NCI-H460 (cell line): ENCODE results near the gene RPS15A. TPM values are rescaled to one million over a fixed set of nuclear protein-coding genes. Genes with fewer than 3 reads are reported as not detected.
A peak's percentile ranks its signal among the peaks of the same experiment; 100 is the strongest.

Source experiments
- DNase-seq: peaks from one replicate; pipeline ENCODE4 v3.0.0-alpha.2; 2016; ENCODE audit warnings: low read depth; ENCODE audit errors: extremely low read depth
- polyA plus RNA-seq: library from polyadenylated mRNA; depleted of rRNA; stranded (reverse); fragments of >200 nt; gene quantifications from 2 replicates; pipeline ENCODE4 v1.2.3, GENCODE V29; 2014; cell fraction: nucleus; rRNA removed
- total RNA-seq: library from RNA; depleted of rRNA; stranded (reverse); fragments of >200 nt; shearing (Covaris generic); gene quantifications from 2 replicates; pipeline ENCODE4 v1.2.3, GENCODE V29; 2014; rRNA removed

Gene RPS15A
- 3,272 and 4,633 TPM in 2 replicates for total RNA-seq
- 2,305 and 2,508 TPM in 2 replicates for polyA plus RNA-seq

DNA sequence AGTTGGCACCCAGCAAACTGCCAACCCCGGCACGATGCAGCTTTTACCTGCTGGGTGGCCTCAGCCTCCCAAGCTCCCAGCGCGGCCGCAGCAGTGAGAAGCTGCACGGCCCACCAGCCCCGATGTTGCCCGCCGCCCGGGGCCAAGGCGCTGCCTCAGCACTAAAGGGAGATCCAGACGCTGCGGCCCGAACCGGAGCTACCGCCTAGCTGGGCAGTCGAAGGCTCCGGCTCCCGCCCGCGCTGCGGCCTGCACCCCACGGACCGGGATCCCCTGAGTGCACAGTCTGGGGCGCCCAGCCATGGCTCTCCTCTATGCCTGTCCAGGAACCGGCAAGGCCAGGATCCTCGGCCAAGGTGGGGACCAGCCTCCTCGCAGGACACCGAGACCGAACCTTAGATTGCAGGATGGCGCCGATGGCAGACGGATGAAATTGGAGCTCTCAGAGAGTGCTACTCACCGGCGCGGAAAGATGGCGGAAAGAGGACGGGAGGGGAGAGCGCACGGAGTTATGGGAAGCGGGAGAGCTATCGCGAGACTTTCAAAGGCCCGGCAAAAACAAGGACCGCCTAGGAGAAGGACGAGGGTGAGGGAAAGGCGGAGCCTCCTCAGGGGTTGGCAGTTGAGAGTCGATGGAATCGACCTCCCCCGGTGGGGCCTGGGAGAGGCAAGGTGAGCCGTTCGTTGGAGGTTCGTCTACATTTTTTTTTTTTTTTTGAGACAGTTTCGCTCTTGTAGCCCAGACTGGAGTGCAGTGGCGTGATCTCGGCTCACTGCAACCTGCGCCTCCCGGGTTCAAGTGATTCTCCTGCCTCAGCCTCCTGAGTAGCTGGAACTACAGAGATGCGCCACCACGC lies at the start of gene RPS15A:
Gene RPS15A (minus strand): TSS at position 485 of the 857 bp plus-strand sequence. CDS start 1,221 bp downstream, outside the sequence.
- peak; percentile 98 for DNase-seq

DNA sequence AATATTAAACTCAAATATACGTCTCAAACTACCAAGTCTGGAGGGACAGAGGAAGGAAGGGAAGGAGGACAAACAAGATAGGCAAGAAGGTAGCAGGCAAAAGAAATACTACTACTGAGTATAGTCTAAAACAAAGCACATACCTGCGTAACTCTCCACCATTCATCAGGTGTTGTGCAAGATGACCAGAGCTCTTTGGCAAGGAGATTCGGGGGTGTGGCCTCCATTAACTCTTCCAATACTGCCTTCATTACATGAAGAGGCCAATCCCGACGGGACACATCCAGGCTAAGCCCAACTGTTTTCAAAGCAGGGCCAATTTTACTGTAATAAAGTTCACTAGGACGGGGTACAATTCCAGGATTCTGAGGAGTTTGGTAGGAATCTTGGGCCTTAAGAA lies 49.4 kb upstream of the RPS15A start:
- no peak for DNase-seq

DNA sequence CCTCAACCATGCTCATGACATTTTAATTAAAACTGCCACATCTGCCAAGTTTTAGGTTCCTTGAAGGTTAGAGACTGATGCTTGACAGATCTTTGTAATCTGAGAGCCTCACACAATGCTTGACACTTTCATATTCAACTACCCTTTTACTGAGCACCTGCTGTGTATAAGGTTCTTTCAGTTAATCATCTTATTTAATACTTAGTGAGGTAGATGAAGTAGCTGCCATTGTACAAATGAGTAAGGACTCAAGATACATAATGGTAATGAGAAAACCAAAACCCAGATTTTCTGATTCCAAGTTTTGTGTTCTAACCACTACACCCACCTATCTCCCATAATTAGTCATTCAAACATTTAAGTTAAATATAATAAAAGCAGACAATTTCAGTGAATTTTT lies 46.6 kb upstream of the RPS15A start:
- DNase-seq: no peak

GRCh38 chr16:18834864-18835263 lies 44.7 kb upstream of the RPS15A start:
- no peak for DNase-seq

DNA sequence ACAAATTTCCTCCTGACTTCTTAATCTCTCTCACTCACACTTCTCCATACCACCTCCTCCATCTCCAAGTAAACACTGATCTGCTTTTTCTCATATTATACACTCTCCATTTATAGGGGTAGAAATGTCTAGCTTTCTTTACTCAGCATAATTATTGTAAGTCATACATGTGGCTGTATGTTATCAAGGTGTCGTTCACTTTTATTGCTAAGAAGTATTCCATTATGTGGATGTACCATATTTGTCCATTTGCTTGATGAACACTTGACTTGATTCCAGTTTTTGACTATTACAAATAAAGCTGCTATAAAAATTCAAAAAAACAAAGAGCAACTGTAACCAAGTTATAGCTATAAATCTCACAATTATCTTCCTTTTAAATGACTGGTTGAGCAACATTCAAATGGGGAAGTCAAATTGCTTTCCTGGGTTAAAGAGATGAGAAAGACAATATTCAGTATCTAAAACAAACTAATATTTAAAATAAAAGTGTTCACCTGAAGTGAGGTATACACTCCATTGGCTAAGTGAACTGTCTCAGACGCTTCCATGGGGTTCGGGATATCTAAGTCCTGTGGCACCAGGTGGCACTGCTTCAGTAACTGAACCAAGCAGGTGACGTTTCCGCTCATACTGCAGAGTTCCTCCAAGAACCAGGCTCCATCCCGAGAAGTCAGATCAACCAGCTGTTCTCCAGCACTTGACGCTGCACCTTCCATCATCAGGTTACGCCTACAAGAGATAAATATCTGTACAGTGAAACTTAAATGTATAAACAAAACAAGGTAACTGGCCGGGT lies 43.8 kb upstream of the RPS15A start:
- no peak for DNase-seq

DNA sequence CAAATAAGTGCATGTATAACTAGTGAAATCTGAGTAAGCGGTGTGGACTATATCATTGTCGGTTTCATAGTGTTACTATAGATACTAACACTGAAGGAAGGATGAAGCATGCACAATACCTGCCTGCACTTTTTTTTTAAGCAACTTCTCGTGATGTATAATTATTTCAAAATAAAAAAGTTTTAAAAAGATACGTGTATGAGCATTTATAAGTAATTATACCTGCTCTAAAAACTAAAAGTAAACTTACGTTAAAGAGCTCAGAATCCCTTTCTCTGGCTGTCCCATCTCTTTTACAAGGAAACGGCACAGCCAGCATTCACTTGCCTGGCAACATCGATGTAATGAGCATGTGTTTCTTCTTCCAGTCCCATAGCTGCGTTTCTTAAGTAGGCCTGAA lies 42.5 kb upstream of the RPS15A start:
- no peak for DNase-seq

DNA sequence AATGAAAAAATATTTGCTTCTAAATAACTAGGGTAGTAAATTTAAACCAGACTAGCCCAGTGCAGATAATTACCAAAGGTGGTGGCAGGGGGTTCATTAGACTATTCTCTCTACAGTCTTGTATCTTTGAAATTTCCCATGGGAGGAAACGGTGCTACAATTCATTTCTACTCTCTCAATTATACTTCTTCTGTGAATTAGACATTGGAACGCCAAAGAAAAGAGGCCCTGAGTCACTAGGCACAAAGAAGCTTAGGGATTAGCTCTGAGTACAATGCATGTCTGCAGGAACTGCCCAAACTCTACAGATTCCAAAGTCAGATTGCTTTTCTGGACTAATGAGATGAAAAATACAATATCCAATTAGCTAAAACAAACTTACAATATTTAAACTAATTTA lies 41.9 kb upstream of the RPS15A start:
- no peak for DNase-seq

GRCh38 chr16:18829251-18829650 lies 39.1 kb upstream of the RPS15A start:
- no peak for DNase-seq

- DNase-seq: no peak
These were observed 37.8 kb upstream of the RPS15A start for GRCh38 chr16:18827890-18828289.

DNA sequence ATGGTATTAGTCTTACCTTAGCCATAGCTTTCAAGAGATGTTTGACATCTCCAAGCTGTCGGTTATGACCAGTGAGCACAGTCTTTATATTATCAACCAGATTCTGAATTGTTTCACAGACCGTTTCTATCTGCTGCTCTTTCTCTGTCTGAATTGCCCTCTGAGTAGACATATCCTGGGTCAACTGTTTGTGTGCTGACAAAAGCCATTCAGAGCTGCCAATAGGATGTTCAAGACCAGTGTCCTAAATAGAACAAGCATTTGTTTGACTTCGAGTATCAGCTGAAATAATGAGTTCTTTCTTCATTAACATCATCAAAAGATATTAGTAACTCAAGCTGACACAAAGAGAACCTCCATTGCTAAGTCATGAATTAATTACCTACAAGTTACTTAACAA lies 26.2 kb upstream of the RPS15A start:
- no peak for DNase-seq

GRCh38 chr16:18811925-18812324 lies 21.8 kb upstream of the RPS15A start:
- DNase-seq: no peak

GRCh38 chr16:18809165-18809564 lies 19.0 kb upstream of the RPS15A start:
- no peak for DNase-seq

GRCh38 chr16:18805257-18805773 lies 15.2 kb upstream of the RPS15A start:
- DNase-seq: no peak

DNA sequence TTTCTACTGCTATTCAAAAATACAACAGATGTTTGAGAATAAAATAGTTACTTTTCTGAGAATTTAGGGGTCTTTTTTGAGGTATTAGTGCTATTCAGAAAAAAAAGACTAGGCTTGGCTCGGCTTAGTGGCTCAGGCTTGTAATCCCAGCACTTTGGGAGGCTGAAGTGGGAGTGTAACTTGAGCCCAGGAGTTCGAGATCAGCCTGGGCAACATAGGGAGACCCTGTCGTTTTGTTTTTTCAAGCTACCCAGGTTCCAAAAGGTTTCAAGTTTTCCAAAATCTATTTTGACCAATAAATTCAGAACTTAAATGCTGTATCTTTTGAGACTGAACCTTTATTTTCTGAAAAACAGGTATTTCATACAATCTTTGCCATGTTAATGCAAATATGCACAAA lies 14.4 kb upstream of the RPS15A start:
- no peak for DNase-seq

DNA sequence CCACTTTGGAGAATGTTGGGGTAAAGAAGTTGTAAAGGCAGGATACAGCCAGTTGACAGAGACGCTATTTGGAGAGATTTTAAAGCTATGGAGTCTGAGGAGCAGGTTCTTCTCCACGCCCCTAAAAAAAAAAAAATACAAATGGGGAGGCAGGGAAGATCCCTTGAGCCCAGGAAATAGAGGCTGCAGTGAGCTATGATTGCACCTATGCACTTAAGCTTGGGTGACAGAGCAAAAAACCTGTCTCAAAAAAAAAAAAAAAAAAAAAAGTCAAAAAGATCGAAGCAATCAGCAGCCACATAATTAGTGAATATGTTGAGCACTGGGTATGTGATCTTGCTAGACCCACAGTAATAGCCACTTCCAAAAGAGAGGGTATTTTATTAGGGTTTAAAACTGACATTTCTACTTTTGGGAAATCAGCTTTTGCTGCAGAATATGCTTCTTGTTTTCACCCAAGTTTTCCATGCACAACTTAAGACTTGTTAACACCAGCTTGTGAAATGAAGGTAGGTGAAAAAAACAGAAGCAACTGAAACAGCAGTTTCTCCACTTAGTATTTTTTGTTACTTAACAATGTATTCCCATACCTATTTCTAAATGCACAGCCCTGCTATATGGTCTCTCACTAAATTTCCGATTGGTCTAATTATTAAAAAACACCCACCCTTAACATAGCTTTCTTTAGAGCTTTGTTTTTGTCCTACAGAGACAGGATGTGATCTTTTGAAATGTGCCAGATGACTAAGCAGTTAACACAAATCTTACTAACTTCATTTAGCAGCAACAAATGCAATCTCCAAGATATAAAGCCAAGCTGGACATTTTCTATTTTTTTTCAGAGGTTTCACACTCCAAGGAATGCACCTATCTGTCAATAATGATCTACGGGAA lies 13.7 kb upstream of the RPS15A start:
- peak; percentile 43 for DNase-seq

DNA sequence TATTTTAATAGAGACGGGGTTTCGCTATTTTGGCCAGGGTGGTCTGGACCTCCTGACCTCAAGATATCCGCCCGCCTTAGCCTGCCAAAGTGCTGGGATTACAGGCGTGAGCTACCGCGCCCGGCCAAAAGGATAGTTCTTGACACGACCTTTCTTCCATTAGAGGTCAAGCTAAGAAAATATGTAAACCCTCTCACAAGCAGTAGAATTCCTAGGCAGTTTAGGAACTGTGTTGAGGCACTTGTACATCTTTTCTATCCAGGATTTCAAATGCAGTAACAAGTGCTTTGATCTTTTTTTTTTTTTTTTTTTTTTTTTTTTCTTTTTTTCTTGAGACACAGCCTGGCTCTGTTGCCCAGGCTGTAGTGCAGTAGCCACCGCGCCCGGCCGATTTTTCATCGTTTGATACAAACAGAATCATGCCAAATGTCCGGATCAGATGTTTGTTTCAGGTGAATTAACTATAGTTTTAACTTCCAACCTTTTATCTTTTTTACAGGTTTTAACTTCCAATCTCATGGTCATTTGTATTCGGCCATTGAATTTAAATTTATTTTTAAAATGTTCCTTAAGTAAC lies 12.7 kb upstream of the RPS15A start:
- no peak for DNase-seq

DNA sequence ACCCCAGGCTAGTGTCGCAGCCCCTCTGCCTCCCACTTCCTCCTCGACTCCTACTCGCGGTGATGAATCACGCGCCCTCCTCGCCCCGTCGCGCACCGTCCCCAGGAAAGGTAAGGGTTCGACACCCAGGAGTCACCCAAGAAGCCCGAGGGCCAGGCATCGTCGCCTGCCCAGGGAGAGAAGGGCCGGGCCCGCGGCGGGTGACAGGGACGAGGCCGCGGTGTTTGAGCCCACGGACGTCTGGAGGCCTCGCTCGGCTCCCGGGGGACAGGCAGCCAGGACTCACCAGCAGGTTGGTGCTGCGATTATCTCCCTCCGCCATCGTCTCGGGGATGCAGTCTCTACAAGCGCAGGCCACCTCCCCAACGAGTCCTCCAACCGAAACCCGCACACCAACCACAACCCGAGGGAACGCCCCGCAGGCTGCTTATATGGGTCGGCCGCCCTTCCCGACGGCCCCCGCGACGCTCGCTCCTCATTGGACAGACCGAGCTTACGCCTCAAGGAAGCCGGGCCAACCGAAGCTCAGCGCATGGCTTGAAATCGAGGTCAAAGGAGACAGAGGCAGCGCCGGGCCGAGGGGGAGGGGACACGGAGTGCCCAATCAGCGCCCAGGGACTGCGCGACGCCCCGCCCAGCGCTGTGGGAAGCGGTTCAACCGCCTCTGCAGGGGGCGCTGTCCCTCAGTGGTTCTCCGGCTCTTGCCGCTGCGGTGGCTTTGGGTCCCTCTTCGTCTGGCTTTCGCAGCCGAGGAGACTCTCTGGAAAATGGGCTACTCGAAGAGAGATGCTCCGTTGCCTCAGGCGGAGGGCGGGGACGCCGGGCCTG lies 11.2 kb upstream of the RPS15A start, which contains the start of gene ARL6IP1:
Gene ARL6IP1 (minus strand): TSS at position 405 of the 828 bp plus-strand sequence. CDS start 83 bp downstream, at position 322.
- peak; percentile 100 for DNase-seq

DNA sequence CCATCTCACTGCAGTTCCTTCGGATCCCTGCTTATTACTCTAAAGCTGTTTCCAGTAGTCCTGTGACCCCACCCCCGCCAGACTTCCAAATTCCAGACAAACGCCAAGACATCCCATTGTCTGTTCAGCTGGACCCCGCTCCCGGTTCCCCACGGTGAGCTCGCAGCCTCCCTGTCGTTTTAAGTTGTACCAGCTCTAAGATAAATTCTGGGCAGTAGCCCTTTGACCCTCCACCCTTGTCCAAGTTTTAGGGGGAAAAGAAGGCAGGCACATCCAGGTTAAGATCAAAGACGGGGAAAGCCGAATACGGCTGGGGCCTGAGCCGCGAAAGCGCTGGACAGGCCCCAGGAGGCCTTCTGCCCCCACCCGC lies 10.6 kb upstream of the RPS15A start:
- no peak for DNase-seq

- no peak for DNase-seq
These were observed 10.2 kb upstream of the RPS15A start for GRCh38 chr16:18800293-18800692.
